Measurements from ENCODE around the gene ARRB2. TPM values are rescaled to one million over a fixed set of nuclear protein-coding genes. Genes with fewer than 3 reads are reported as not detected.

ARRB2 gene
- total RNA-seq, 2 donors from 2014 or later, result 12.5 to 30.1 TPM

GRCh38 chr17:4733073-4733531, 22.7 kb downstream of the ARRB2 start:
- no peaks in the 10 kb centered on the region for H3K27me3 ChIP-seq (replicated peaks; ENCODE audit: insufficient read depth)
- no peaks in the 10 kb centered on the region for H3K9me3 ChIP-seq
- H3K36me3 ChIP-seq, result no peaks in the 10 kb centered on the region
- intact Hi-C loops (cut with DNase I), result loop anchor here (5.0 kb wide), 2 partner anchors 54 to 154 kb away; partner anchors contain the start of genes GLTPD2 and VMO1
- no peak overlapping the region for H3K4me3 ChIP-seq
- DNase-seq (ENCODE audit: low spot score), result no peak
- H3K27ac ChIP-seq, result no peak overlapping the region
- 90% methylated on average over 6 of the region's 6 CpGs for WGBS
- peaks cover 2% of the 10 kb centered on the region for H3K4me1 ChIP-seq (replicated peaks)
- TF ChIP-seq CTCF (IDR thresholded peaks at IDR 0.05) (peak in 1 of 4 experiments; percentile 18), POLR2AphosphoS5 (IDR thresholded peaks at IDR 0.05) (no peak)

- TF ChIP-seq POLR2AphosphoS5 (IDR thresholded peaks at IDR 0.05) (no peak), POLR2A (IDR thresholded peaks at IDR 0.05) (no peak), CTCF (IDR thresholded peaks at IDR 0.05) (no peak)
- no peak overlapping the region for H3K4me3 ChIP-seq
- no peaks in the 10 kb centered on the region for H3K9me3 ChIP-seq
- WGBS, result 86% methylated on average over 8 of the region's 8 CpGs
- peaks cover 2% of the 10 kb centered on the region for H3K4me1 ChIP-seq (replicated peaks)
- intact Hi-C loops (cut with DNase I), result loop anchor here (5.0 kb wide), 2 partner anchors 52 to 152 kb away; partner anchors contain the start of genes GLTPD2 and VMO1
- no peaks in the 10 kb centered on the region for H3K27me3 ChIP-seq (replicated peaks; ENCODE audit: insufficient read depth)
- no peak for DNase-seq (ENCODE audit: low spot score)
- no peak overlapping the region for H3K27ac ChIP-seq
- H3K36me3 ChIP-seq, result no peaks in the 10 kb centered on the region
Measured at GRCh38 chr17:4734857-4735475, 24.5 kb downstream of the ARRB2 start.

- H3K27me3 ChIP-seq (replicated peaks; ENCODE audit: insufficient read depth), result no peaks in the 10 kb centered on the region
- H3K9me3 ChIP-seq, result no peaks in the 10 kb centered on the region
- no peak for TF ChIP-seq POLR2AphosphoS5 (IDR thresholded peaks at IDR 0.05)
- no peak for TF ChIP-seq POLR2A (IDR thresholded peaks at IDR 0.05)
- TF ChIP-seq CTCF (IDR thresholded peaks at IDR 0.05), result no peak
- intact Hi-C loops (cut with DNase I), result no loop called here
- H3K4me3 ChIP-seq, result no peak overlapping the region
- no peaks in the 10 kb centered on the region for H3K36me3 ChIP-seq
- 76% methylated on average over 9 of the region's 9 CpGs for WGBS
- H3K27ac ChIP-seq, result no peak overlapping the region
- no peaks in the 10 kb centered on the region for H3K4me1 ChIP-seq (replicated peaks)
- DNase-seq (ENCODE audit: low spot score), result no peak
Measured at GRCh38 chr17:4735876-4736651, 25.6 kb downstream of the ARRB2 start.

- no peaks in the 10 kb centered on the region for H3K36me3 ChIP-seq
- H3K4me1 ChIP-seq (replicated peaks), result no peaks in the 10 kb centered on the region
- WGBS, result 17% methylated on average over 41 of the region's 41 CpGs
- peak; percentile 42 for DNase-seq (ENCODE audit: low spot score)
- peak overlapping the region; percentile 59 to 71 for H3K4me3 ChIP-seq
- intact Hi-C loops (cut with DNase I), result no loop called here
- H3K27ac ChIP-seq, result peak overlapping the region; percentile 75 to 78
- no peaks in the 10 kb centered on the region for H3K27me3 ChIP-seq (replicated peaks; ENCODE audit: insufficient read depth)
- TF ChIP-seq CTCF (IDR thresholded peaks at IDR 0.05), result no peak
- TF ChIP-seq POLR2A (IDR thresholded peaks at IDR 0.05), result peak; percentile 68
- peak; percentile 57 for TF ChIP-seq POLR2AphosphoS5 (IDR thresholded peaks at IDR 0.05)
- H3K9me3 ChIP-seq, result no peaks in the 10 kb centered on the region
Measured at GRCh38 chr17:4738136-4739121, 28.0 kb downstream of the ARRB2 start.
